SK-N-SH treated with all-trans-retinoic acid at 6 μM for 48 hours (cell line): Measurements from ENCODE around the gene CPXM2.

ENCODE experiments used
- ARNTL ChIP-seq: fragments of 450-650 bp; formaldehyde crosslinking; IDR thresholded peaks from 2 replicates; pipeline ENCODE4 v1.5.0; 2020; ENCODE audit warnings: low read depth, mild to moderate bottlenecking, moderate library complexity, borderline replicate concordance
- PPARA ChIP-seq: fragments of 250-450 bp; sonication (Bioruptor Pico); IDR thresholded peaks from 2 replicates; pipeline ENCODE4 v1.5.0; 2020; ENCODE audit warnings: mild to moderate bottlenecking, borderline replicate concordance
- ZFP3 ChIP-seq: fragments of 250-450 bp; sonication (Bioruptor Pico); IDR thresholded peaks from 2 replicates; pipeline ENCODE4 v1.5.0; 2020; ENCODE audit warnings: mild to moderate bottlenecking, moderate library complexity
- TF ChIP-seq, protein P1 (sequence below): fragments of 250-450 bp; sonication (Bioruptor Pico); IDR thresholded peaks from 2 replicates; pipeline ENCODE4 v1.8.0; 2021; ENCODE audit warnings: low read depth, mild to moderate bottlenecking, moderate library complexity, borderline replicate concordance

DNA sequence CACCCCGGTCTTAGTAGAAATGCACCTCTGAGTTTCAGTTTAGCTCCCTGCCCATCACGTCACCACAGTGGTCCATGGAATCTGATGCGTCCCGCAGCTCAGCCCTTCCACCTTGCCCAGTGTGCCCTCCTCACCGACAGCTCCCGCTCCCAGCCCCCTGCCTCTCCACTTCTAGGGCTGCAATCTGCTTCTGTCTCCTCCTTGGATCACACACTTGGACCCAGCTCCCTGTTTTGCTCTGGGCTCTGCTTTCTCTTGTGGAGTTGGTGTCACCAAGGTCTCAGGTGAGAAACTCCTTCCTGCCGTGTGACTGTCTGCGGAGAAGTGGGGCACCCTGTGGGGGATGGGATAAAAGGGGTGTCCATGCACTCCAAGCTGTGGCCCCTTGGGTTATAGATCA, 187.5 kb downstream of the CPXM2 start:
- TF ChIP-seq PPARA (CRISPR knock-in tag) (no peak), ZFP3 (CRISPR knock-in tag) (no peak), ARNTL (no peak)
- TF ChIP-seq, protein P1, sequence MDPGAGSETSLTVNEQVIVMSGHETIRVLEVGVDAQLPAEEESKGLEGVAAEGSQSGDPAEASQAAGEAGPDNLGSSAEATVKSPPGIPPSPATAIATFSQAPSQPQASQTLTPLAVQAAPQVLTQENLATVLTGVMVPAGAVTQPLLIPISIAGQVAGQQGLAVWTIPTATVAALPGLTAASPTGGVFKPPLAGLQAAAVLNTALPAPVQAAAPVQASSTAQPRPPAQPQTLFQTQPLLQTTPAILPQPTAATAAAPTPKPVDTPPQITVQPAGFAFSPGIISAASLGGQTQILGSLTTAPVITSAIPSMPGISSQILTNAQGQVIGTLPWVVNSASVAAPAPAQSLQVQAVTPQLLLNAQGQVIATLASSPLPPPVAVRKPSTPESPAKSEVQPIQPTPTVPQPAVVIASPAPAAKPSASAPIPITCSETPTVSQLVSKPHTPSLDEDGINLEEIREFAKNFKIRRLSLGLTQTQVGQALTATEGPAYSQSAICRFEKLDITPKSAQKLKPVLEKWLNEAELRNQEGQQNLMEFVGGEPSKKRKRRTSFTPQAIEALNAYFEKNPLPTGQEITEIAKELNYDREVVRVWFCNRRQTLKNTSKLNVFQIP (CRISPR knock-in tag): no peak
